ENCODE results near the gene WASL. TPM values are rescaled to one million over a fixed set of nuclear protein-coding genes. Genes with fewer than 3 reads are reported as not detected.

The WASL gene
- total RNA-seq, 2 experiments from 2014 or later: 4.4 to 6.3 TPM

GRCh38 chr7:123749537-123749857, 694 bp upstream of the WASL start:
- Histone ChIP-seq H3K79me2 (ENCODE audit: insufficient read depth, low read depth, low read length) (peaks cover 59% of the 10 kb centered on the region), H3K4me3 (ENCODE audit: low read depth, low read length, poor library complexity, severe bottlenecking) (peak overlapping the region; percentile 98), H4K20me1 (ENCODE audit: insufficient read depth, low read length) (peaks cover 36% of the 10 kb centered on the region), H3K4me1 (ENCODE audit: insufficient read depth, low read length, poor library complexity, severe bottlenecking) (peaks cover 28% of the 10 kb centered on the region), H3K36me3 (ENCODE audit: insufficient read depth, low read length) (peaks cover 8% of the 10 kb centered on the region; the same call in 1 of the 2 replicates), H3K9me3 (ENCODE audit: low read length) (no peaks in the 10 kb centered on the region), H3K4me2 (ENCODE audit: low read length) (peak overlapping the region; percentile 92), H3K9me2 (ENCODE audit: insufficient read depth, low read length) (no peaks in the 10 kb centered on the region), H3K27ac (ENCODE audit: low read depth, low read length, poor library complexity, severe bottlenecking) (peak overlapping the region; percentile 82), H2AFZ (ENCODE audit: low read length) (peak overlapping the region; percentile 86; the same call in 1 of the 2 replicates)
- DNase-seq (ENCODE audit: low spot score): peak; percentile 66
- POLR2A ChIA-PET: interaction anchor here (1.1 to 2.2 kb wide), 17 partner anchors 8 to 194 kb away, joined by 3 to 11 read pairs (median 4); partner anchors contain the start of gene NDUFA5
- CTCF ChIA-PET (ENCODE audit: unreplicated experiment): no interaction called here
- TF ChIP-seq CTCF (conservative IDR thresholded peaks at IDR 0.05; ENCODE audit: low read length) (no peak; the same call in 1 of the 2 replicates), EZH2phosphoT487 (IDR thresholded peaks at IDR 0.05; ENCODE audit: borderline replicate concordance, low read depth, low read length) (no peak)
- TSS peak; percentile 87 for BruUV-seq (replicated peaks)
- intact Hi-C loops (cut with micrococcal nuclease; ENCODE audit: unreplicated experiment): loop anchor here (2.0 to 10.0 kb wide), 3 partner anchors 192 to 1175 kb away; partner anchors contain the start of genes IQUB, NDUFA5 and POT1

GRCh38 chr7:123748171-123748733, 551 bp downstream of the WASL start:
- peaks cover 8% of the 10 kb centered on the region; the same call in 1 of the 2 replicates for H3K36me3 ChIP-seq (ENCODE audit: insufficient read depth, low read length)
- H2AFZ ChIP-seq (ENCODE audit: low read length): peak overlapping the region; percentile 86
- DNase-seq (ENCODE audit: low spot score): peak; percentile 62
- CTCF ChIA-PET (ENCODE audit: unreplicated experiment): no interaction called here
- H3K9me2 ChIP-seq (ENCODE audit: insufficient read depth, low read length): no peaks in the 10 kb centered on the region
- BruUV-seq (replicated peaks): no TSS peak
- peaks cover 47% of the 10 kb centered on the region for H4K20me1 ChIP-seq (ENCODE audit: insufficient read depth, low read length)
- intact Hi-C loops (cut with micrococcal nuclease; ENCODE audit: unreplicated experiment): loop anchor here (2.0 to 10.0 kb wide), 3 partner anchors 191 to 1177 kb away; partner anchors contain the start of genes IQUB, NDUFA5 and POT1
- peak overlapping the region; percentile 92 for H3K4me2 ChIP-seq (ENCODE audit: low read length)
- peaks cover 39% of the 10 kb centered on the region for H3K4me1 ChIP-seq (ENCODE audit: insufficient read depth, low read length, poor library complexity, severe bottlenecking)
- no peak for TF ChIP-seq CTCF (conservative IDR thresholded peaks at IDR 0.05; ENCODE audit: low read length)
- TF ChIP-seq EZH2phosphoT487 (IDR thresholded peaks at IDR 0.05; ENCODE audit: borderline replicate concordance, low read depth, low read length): no peak
- H3K79me2 ChIP-seq (ENCODE audit: insufficient read depth, low read depth, low read length): peaks cover 71% of the 10 kb centered on the region
- peak overlapping the region; percentile 82 for H3K27ac ChIP-seq (ENCODE audit: low read depth, low read length, poor library complexity, severe bottlenecking)
- no peaks in the 10 kb centered on the region for H3K9me3 ChIP-seq (ENCODE audit: low read length)
- H3K4me3 ChIP-seq (ENCODE audit: low read depth, low read length, poor library complexity, severe bottlenecking): peak overlapping the region; percentile 98
- POLR2A ChIA-PET: interaction anchor here (0.6 to 1.8 kb wide), 14 partner anchors 9 to 55 kb away, joined by 3 to 11 read pairs (median 4); no protein-coding TSS in a partner anchor
